ENCODE results near the gene AGRN.

GRCh38 chr1:1055841-1056736, 36.2 kb downstream of the AGRN start:
- TF ChIP-seq CTCF (IDR thresholded peaks at IDR 0.05) (no peak), POLR2A (IDR thresholded peaks at IDR 0.05) (no peak)
